HEK293 (cell line): ENCODE results near the gene NSMCE4A.

Source experiments
- CTCF ChIA-PET: fragments of 350-600 bp; formaldehyde crosslinking; extraction: SDS; loops from one replicate; lab custom pipeline; 2021; ENCODE audit warnings: antibody characterized with exemption; lab: Yijun Ruan, JAX
- POLR2A ChIA-PET: fragments of 300-600 bp; formaldehyde crosslinking; extraction: SDS; loops from one replicate; lab custom pipeline; 2020; ENCODE audit warnings: antibody characterized with exemption, inconsistent platforms; lab: Yijun Ruan, JAX
- H3K27ac ChIP-seq: fragments of 200-500 bp; sonication (Bioruptor generic); 2 replicates; pipeline ENCODE4 v1.5.1; 2014; ENCODE audit warnings: low read depth, low read length, control low read depth, inconsistent platforms; ENCODE audit errors: extremely low read depth
- H3K36me3 ChIP-seq, 2 experiments: fragments of 200-500 bp in 1 of 2; sonication (Bioruptor generic) in 1 of 2; 1 replicate in 1 of 2; 2 replicates in 1 of 2; pipeline ENCODE4 v1.5.1; 2014 to 2017; ENCODE audit warnings: inconsistent platforms in 2 of 2, low read length in 2 of 2; ENCODE audit not compliant: control insufficient read depth in 2 of 2, insufficient read depth in 1 of 2
- H3K4me1 ChIP-seq: fragments of 200-500 bp; sonication (Bioruptor generic); 2 replicates; pipeline ENCODE4 v1.5.1; 2014; ENCODE audit warnings: mild to moderate bottlenecking, low read length, inconsistent platforms; ENCODE audit not compliant: control insufficient read depth, insufficient read depth
- H3K4me3 ChIP-seq: 2 replicates; pipeline ENCODE4 v1.5.1; 2011; ENCODE audit warnings: low read depth, mild to moderate bottlenecking, control low read depth, low read length, moderate library complexity
- H3K9me3 ChIP-seq: fragments of 200-500 bp; sonication (Bioruptor generic); 2 replicates; pipeline ENCODE4 v1.5.1; 2014; ENCODE audit warnings: low read depth, low read length, inconsistent platforms; ENCODE audit not compliant: control insufficient read depth, insufficient read depth
- BCL11B ChIP-seq: fragments of 450-650 bp; formaldehyde crosslinking; IDR thresholded peaks from 2 replicates; pipeline ENCODE4 v1.5.1; 2016; ENCODE audit warnings: low read depth, missing biosample characterization, missing genetic modification characterization
- HOXC10 ChIP-seq: sonication (generic); formaldehyde crosslinking; IDR thresholded peaks from 2 replicates; pipeline ENCODE4 v1.8.1; 2023; ENCODE audit warnings: mild to moderate bottlenecking, missing genetic modification reagents
- KLF8 ChIP-seq: fragments of 450-650 bp; formaldehyde crosslinking; IDR thresholded peaks from 2 replicates; pipeline ENCODE4 v1.5.1; 2016; ENCODE audit warnings: missing biosample characterization, missing genetic modification characterization
- RBAK ChIP-seq: fragments of 450-650 bp; formaldehyde crosslinking; IDR thresholded peaks from 2 replicates; pipeline ENCODE4 v1.5.1; 2016; ENCODE audit warnings: missing biosample characterization, missing genetic modification characterization
- REST ChIP-seq: fragments of 450-650 bp; formaldehyde crosslinking; IDR thresholded peaks from 2 replicates; pipeline ENCODE4 v1.5.1; 2016; ENCODE audit warnings: missing biosample characterization, missing genetic modification characterization
- SETDB1 ChIP-seq: IDR thresholded peaks from one replicate; pipeline ENCODE4 v1.6.1; 2017; ENCODE audit warnings: mild to moderate bottlenecking, low read length, moderate library complexity, mixed read lengths; ENCODE audit not compliant: insufficient read length
- TRIM28 ChIP-seq: IDR thresholded peaks from 2 replicates; pipeline ENCODE4 v1.6.1; 2011; ENCODE audit warnings: low read length, control low read depth, borderline replicate concordance
- ZBTB1 ChIP-seq: fragments of 450-650 bp; formaldehyde crosslinking; IDR thresholded peaks from 2 replicates; pipeline ENCODE4 v1.5.1; 2016; ENCODE audit warnings: missing biosample characterization, missing genetic modification characterization
- ZBTB21 ChIP-seq: fragments of 450-650 bp; formaldehyde crosslinking; IDR thresholded peaks from 2 replicates; pipeline ENCODE4 v1.5.1; 2017; ENCODE audit warnings: missing biosample characterization, missing genetic modification characterization
- ZBTB48 ChIP-seq: fragments of 450-650 bp; formaldehyde crosslinking; IDR thresholded peaks from 2 replicates; pipeline ENCODE4 v1.5.1; 2016; ENCODE audit warnings: missing biosample characterization, missing genetic modification characterization
- ZFP69B ChIP-seq: fragments of 450-650 bp; formaldehyde crosslinking; IDR thresholded peaks from 2 replicates; pipeline ENCODE4 v1.5.1; 2016; ENCODE audit warnings: missing biosample characterization, missing genetic modification characterization
- ZNF157 ChIP-seq: fragments of 450-650 bp; formaldehyde crosslinking; IDR thresholded peaks from 2 replicates; pipeline ENCODE4 v1.5.1; 2016; ENCODE audit warnings: missing biosample characterization, missing genetic modification characterization
- ZNF175 ChIP-seq: fragments of 450-650 bp; formaldehyde crosslinking; IDR thresholded peaks from 2 replicates; pipeline ENCODE4 v1.5.1; 2016; ENCODE audit warnings: missing biosample characterization, missing genetic modification characterization
- ZNF19 ChIP-seq: fragments of 450-650 bp; formaldehyde crosslinking; IDR thresholded peaks from 2 replicates; pipeline ENCODE4; 2016; ENCODE audit warnings: missing biosample characterization, missing genetic modification characterization, low read depth
- ZNF391 ChIP-seq: fragments of 450-650 bp; formaldehyde crosslinking; IDR thresholded peaks from 2 replicates; pipeline ENCODE4 v1.5.1; 2016; ENCODE audit warnings: low read depth, missing biosample characterization, missing genetic modification characterization, borderline replicate concordance
- ZNF488 ChIP-seq: fragments of 450-650 bp; formaldehyde crosslinking; IDR thresholded peaks from 2 replicates; pipeline ENCODE4 v1.5.1; 2016; ENCODE audit warnings: missing biosample characterization, missing genetic modification characterization
- ZNF514 ChIP-seq: fragments of 450-650 bp; formaldehyde crosslinking; IDR thresholded peaks from 2 replicates; pipeline ENCODE4 v1.5.1; 2016; ENCODE audit warnings: missing biosample characterization, missing genetic modification characterization
- ZNF561 ChIP-seq: fragments of 450-650 bp; IDR thresholded peaks from 2 replicates; pipeline ENCODE4 v1.5.1; 2018; ENCODE audit warnings: missing biosample characterization, missing genetic modification characterization, borderline replicate concordance
- ZNF585B ChIP-seq: fragments of 450-650 bp; formaldehyde crosslinking; IDR thresholded peaks from 2 replicates; pipeline ENCODE4 v1.5.1; 2016; ENCODE audit warnings: missing biosample characterization, missing genetic modification characterization
- ZNF704 ChIP-seq: fragments of 450-650 bp; formaldehyde crosslinking; IDR thresholded peaks from 2 replicates; pipeline ENCODE4 v1.5.1; 2016; ENCODE audit warnings: missing biosample characterization, missing genetic modification characterization
- ZNF707 ChIP-seq: fragments of 450-650 bp; formaldehyde crosslinking; IDR thresholded peaks from 2 replicates; pipeline ENCODE4 v1.5.1; 2016; ENCODE audit warnings: missing biosample characterization, missing genetic modification characterization
- ZSCAN30 ChIP-seq: fragments of 450-650 bp; IDR thresholded peaks from 2 replicates; pipeline ENCODE4 v1.5.1; 2018; ENCODE audit warnings: missing biosample characterization, mild to moderate bottlenecking, missing genetic modification characterization, moderate library complexity
- ZSCAN4 ChIP-seq: fragments of 450-650 bp; formaldehyde crosslinking; IDR thresholded peaks from 2 replicates; pipeline ENCODE4 v1.5.1; 2017; ENCODE audit warnings: missing biosample characterization, missing genetic modification characterization

NSMCE4A gene

GRCh38 chr10:121988361-121989324 lies 13.6 kb upstream of the NSMCE4A start, which contains the start of gene TACC2:
Gene TACC2, plus strand, starts transcription at chr10:121989163. Its CDS starts 32,819 bp downstream, at chr10:122021982.
- ChIA-PET CTCF (no interaction called here), POLR2A (no interaction called here)
- Histone ChIP-seq H3K4me3 (no peak within 1 kb of the TSS), H3K4me1 (no peaks in the 10 kb centered on the region), H3K27ac (no peak within 1 kb of the TSS), H3K36me3 (no peaks in the 10 kb centered on the region), H3K9me3 (no peaks in the 10 kb centered on the region)
- TF ChIP-seq ZBTB21 (tag by site-specific recombination), result no peak
- no peak for TF ChIP-seq REST (tag by site-specific recombination)
- TF ChIP-seq ZFP69B (tag by site-specific recombination), result no peak
- TF ChIP-seq ZBTB48 (tag by site-specific recombination), result no peak
- TF ChIP-seq ZNF19, result no peak
- TF ChIP-seq RBAK, result no peak
- no peak for TF ChIP-seq ZNF514 (tag by site-specific recombination)
- TF ChIP-seq ZNF488 (tag by site-specific recombination), result no peak
- TF ChIP-seq ZSCAN30 (tag by site-specific recombination), result no peak

GRCh38 chr10:121984463-121984862 lies 9.4 kb upstream of the NSMCE4A start:
- ChIA-PET POLR2A (no interaction called here), CTCF (interaction anchor here (1.1 kb wide), 1 partner anchor 9 kb away, joined by 5 read pairs; the partner anchor contains the start of gene NSMCE4A)
- no peak for TF ChIP-seq ZSCAN4 (tag by site-specific recombination)
- no peak for TF ChIP-seq ZNF561
- TF ChIP-seq BCL11B, result no peak
- no peak for TF ChIP-seq ZNF157
- TF ChIP-seq SETDB1, result peak; percentile 34
- peak; percentile 97 for TF ChIP-seq ZNF707
- TF ChIP-seq ZNF585B (tag by site-specific recombination), result no peak
- TF ChIP-seq HOXC10 (CRISPR knock-in tag), result no peak
- peak; percentile 53; the same call in 1 of the 2 replicates for TF ChIP-seq TRIM28
- no peak for TF ChIP-seq ZNF175 (tag by site-specific recombination)
- no peak for TF ChIP-seq ZNF391 (tag by site-specific recombination)
- no peak for TF ChIP-seq ZBTB1 (tag by site-specific recombination)
- TF ChIP-seq ZNF704, result no peak
- no peak for TF ChIP-seq KLF8 (tag by site-specific recombination)

More at GRCh38 chr10:121984463-121984862, 9.4 kb upstream of the NSMCE4A start:
- Histone ChIP-seq H3K36me3 (no peaks in the 10 kb centered on the region), H3K9me3 (no peaks in the 10 kb centered on the region), H3K27ac (no peak overlapping the region), H3K4me1 (no peaks in the 10 kb centered on the region), H3K4me3 (no peak overlapping the region)
